Bronchial epithelial cell (primary cell): Measurements from ENCODE around the gene DOCK1. TPM values are rescaled to one million over a fixed set of nuclear protein-coding genes. Genes with fewer than 3 reads are reported as not detected.

Source experiments
- DNase-seq: peaks from one replicate; pipeline ENCODE4 v3.0.0-alpha.2; 2010; ENCODE audit warnings: low read depth
- FAIRE-seq: peaks from 2 replicates; lab custom pipeline; 2011; peaks lifted over from hg19 to GRCh38; lab: Jason Lieb, UNC
- H3K27me3 ChIP-seq: 2 replicates; pipeline ENCODE4 v1.5.1; 2011; ENCODE audit warnings: low read length; ENCODE audit not compliant: control insufficient read depth, insufficient read depth
- H3K36me3 ChIP-seq: 2 replicates; pipeline ENCODE4 v1.5.1; 2011; ENCODE audit warnings: low read length; ENCODE audit not compliant: control insufficient read depth, insufficient read depth
- H3K4me3 ChIP-seq: 2 replicates; pipeline ENCODE4 v1.5.1; 2011; ENCODE audit warnings: mild to moderate bottlenecking, low read depth, low read length, control low read depth
- CTCF ChIP-seq: IDR thresholded peaks from 2 replicates; pipeline ENCODE4 v1.5.1; 2011; ENCODE audit warnings: mild to moderate bottlenecking, moderate library complexity, low read length, control low read depth, inconsistent platforms; ENCODE audit not compliant: insufficient read depth, severe bottlenecking
- total RNA-seq: library from RNA; depleted of rRNA; stranded (reverse); fragments of >200 nt; gene quantifications from 2 replicates; pipeline ENCODE4 v1.2.1, GENCODE V29; 2014

Gene DOCK1
- total RNA-seq, 1 donor from 2014 or later: 173 TPM

GRCh38 chr10:127353544-127353943 is 448.3 kb downstream of the DOCK1 start:
- DNase-seq (no peak), FAIRE-seq (peak; percentile 18)
- H3K4me3 ChIP-seq: no peak overlapping the region
- TF ChIP-seq CTCF: no peak
- no peaks in the 10 kb centered on the region for H3K27me3 ChIP-seq
- peaks cover 1% of the 10 kb centered on the region for H3K36me3 ChIP-seq

- Histone ChIP-seq H3K36me3 (peaks cover 1% of the 10 kb centered on the region), H3K4me3 (no peak overlapping the region), H3K27me3 (no peaks in the 10 kb centered on the region)
- no peak for DNase-seq
- no peak for TF ChIP-seq CTCF
- no peak for FAIRE-seq
These were observed 449.0 kb downstream of the DOCK1 start for GRCh38 chr10:127354255-127354654.

GRCh38 chr10:127354992-127355391 is 449.8 kb downstream of the DOCK1 start:
- DNase-seq: peak; percentile 8
- FAIRE-seq: no peak
- H3K4me3 ChIP-seq: no peak overlapping the region
- peak; percentile 16 for TF ChIP-seq CTCF
- no peaks in the 10 kb centered on the region for H3K27me3 ChIP-seq
- peaks cover 1% of the 10 kb centered on the region for H3K36me3 ChIP-seq

GRCh38 chr10:127356360-127356759 is 451.1 kb downstream of the DOCK1 start:
- no peak for DNase-seq
- Histone ChIP-seq H3K27me3 (no peaks in the 10 kb centered on the region), H3K4me3 (no peak overlapping the region), H3K36me3 (peaks cover 1% of the 10 kb centered on the region)
- no peak for TF ChIP-seq CTCF
- no peak for FAIRE-seq

- Histone ChIP-seq H3K4me3 (no peak overlapping the region), H3K36me3 (peaks cover 1% of the 10 kb centered on the region), H3K27me3 (no peaks in the 10 kb centered on the region)
- FAIRE-seq (no peak), DNase-seq (no peak)
- TF ChIP-seq CTCF: no peak
These were observed 452.0 kb downstream of the DOCK1 start for GRCh38 chr10:127357265-127357664.

GRCh38 chr10:127358337-127358736 is 453.1 kb downstream of the DOCK1 start:
- FAIRE-seq: no peak

More at GRCh38 chr10:127358337-127358736, 453.1 kb downstream of the DOCK1 start:
- Histone ChIP-seq H3K36me3 (peaks cover 3% of the 10 kb centered on the region), H3K27me3 (no peaks in the 10 kb centered on the region), H3K4me3 (no peak overlapping the region)
- no peak for TF ChIP-seq CTCF
- DNase-seq: no peak
